CD4-positive, alpha-beta T cell treated with Interleukin-6 at 100 ng/mL for 8 hours (primary cell): ENCODE results near the gene RPS27A.
A peak's percentile ranks its signal among the peaks of the same experiment; 100 is the strongest.
"Not testable (repeated sequence)": the region's sequence is repeated elsewhere in the genome, so short reads cannot be mapped to it uniquely, and the experiment has no call there.

Experiments
- DNase-seq: peaks from one replicate; pipeline ENCODE4 v3.0.0-alpha.2; 2020; ENCODE audit warnings: mixed read lengths, low spot score

RPS27A gene

GRCh38 chr2:55232084-55232862 lies at the start of gene RPS27A, which contains the start of gene CLHC1:
RPS27A (plus strand) TSS chr2:55232688; CDS start chr2:55232825, 137 bp downstream.
CLHC1 (minus strand) TSS chr2:55232293; CDS start chr2:55222411, 9,882 bp downstream.
- peak; percentile 90 for DNase-seq

GRCh38 chr2:55186837-55187236 lies 45.7 kb upstream of the RPS27A start:
- DNase-seq: not testable (repeated sequence)

- not testable (repeated sequence) for DNase-seq
Measured at GRCh38 chr2:55191888-55192287, 40.6 kb upstream of the RPS27A start.

- DNase-seq: no peak
Measured at GRCh38 chr2:55196526-55196925, 36.0 kb upstream of the RPS27A start.

GRCh38 chr2:55200416-55200815 lies 32.1 kb upstream of the RPS27A start:
- DNase-seq: no peak

GRCh38 chr2:55204536-55204935 lies 28.0 kb upstream of the RPS27A start:
- no peak for DNase-seq

GRCh38 chr2:55204950-55205349 lies 27.5 kb upstream of the RPS27A start:
- DNase-seq: no peak

GRCh38 chr2:55213822-55214221 lies 18.7 kb upstream of the RPS27A start:
- DNase-seq: no peak

- DNase-seq: no peak
Measured at GRCh38 chr2:55223958-55224760, 8.3 kb upstream of the RPS27A start.

GRCh38 chr2:55224761-55225261 lies 7.7 kb upstream of the RPS27A start:
- DNase-seq: no peak

- no peak for DNase-seq
Measured at GRCh38 chr2:55225481-55226020, 6.9 kb upstream of the RPS27A start.

GRCh38 chr2:55227437-55228225 lies 4.9 kb upstream of the RPS27A start:
- peak; percentile 29 for DNase-seq

GRCh38 chr2:55228226-55228563 lies 4.3 kb upstream of the RPS27A start:
- no peak for DNase-seq

GRCh38 chr2:55229221-55229620 lies 3.3 kb upstream of the RPS27A start:
- DNase-seq: no peak

- no peak for DNase-seq
Measured at GRCh38 chr2:55230551-55230950, 1.9 kb upstream of the RPS27A start.

GRCh38 chr2:55231546-55232083 lies 873 bp upstream of the RPS27A start:
- no peak for DNase-seq

GRCh38 chr2:55232863-55233657 lies 572 bp downstream of the RPS27A start:
- peak; percentile 39 for DNase-seq

- no peak for DNase-seq
Measured at GRCh38 chr2:55233658-55233940, 1.1 kb downstream of the RPS27A start.

GRCh38 chr2:55235724-55236538 lies 3.4 kb downstream of the RPS27A start:
- no peak for DNase-seq

- DNase-seq: no peak
Measured at GRCh38 chr2:55236992-55237543, 4.6 kb downstream of the RPS27A start.
